GM13976 (cell line): ENCODE data around the gene SYNE2.

Source experiments
- DNase-seq: peaks from one replicate; pipeline ENCODE4 v3.0.0; 2012; ENCODE audit warnings: low spot score
- CTCF ChIP-seq: IDR thresholded peaks from 2 replicates; pipeline ENCODE4 v1.5.1; 2012; ENCODE audit warnings: borderline replicate concordance, mild to moderate bottlenecking; ENCODE audit not compliant: insufficient read depth; ENCODE audit errors: extremely low read depth, missing control alignments, control extremely low read depth
- in situ Hi-C: fragments of 300-500 bp; cut with MboI; formaldehyde crosslinking; loops from one replicate; pipeline ENCODE4 v1.12.0; 2022; ENCODE audit warnings: low sequenced_read_pairs, mixed read lengths, inconsistent platforms; ENCODE audit not compliant: unreplicated experiment

Gene SYNE2

GRCh38 chr14:64194404-64194803 is 341.6 kb downstream of the SYNE2 start:
- in situ Hi-C loops: no loop called here
- TF ChIP-seq CTCF: no peak
- no peak for DNase-seq

GRCh38 chr14:64195199-64195598 is 342.4 kb downstream of the SYNE2 start:
- in situ Hi-C loops: no loop called here
- TF ChIP-seq CTCF: no peak
- peak; percentile 47 for DNase-seq

GRCh38 chr14:64196056-64196455 is 343.3 kb downstream of the SYNE2 start:
- DNase-seq: no peak
- in situ Hi-C loops: no loop called here
- no peak for TF ChIP-seq CTCF

GRCh38 chr14:64196814-64197411 is 344.1 kb downstream of the SYNE2 start:
- no peak for DNase-seq
- in situ Hi-C loops: no loop called here
- TF ChIP-seq CTCF: no peak

- in situ Hi-C loops: no loop called here
- DNase-seq: no peak
- TF ChIP-seq CTCF: no peak
These were observed 345.2 kb downstream of the SYNE2 start for GRCh38 chr14:64197996-64198395.

GRCh38 chr14:64198486-64198885 is 345.7 kb downstream of the SYNE2 start:
- no peak for TF ChIP-seq CTCF
- DNase-seq: no peak

More at GRCh38 chr14:64198486-64198885, 345.7 kb downstream of the SYNE2 start:
- in situ Hi-C loops: no loop called here
